ENCODE results near the gene TTLL5. TPM values are rescaled to one million over a fixed set of nuclear protein-coding genes. Genes with fewer than 3 reads are reported as not detected.

The TTLL5 gene
- total RNA-seq, 1 experiment from 2014 or later = 35.7 TPM

GRCh38 chr14:75784314-75784686 lies 123.3 kb downstream of the TTLL5 start:
- Histone ChIP-seq H3K27ac (ENCODE audit: insufficient read length, low read depth, low read length) (no peak overlapping the region), H4K91ac (ENCODE audit: insufficient read length, low read depth, low read length) (no peak overlapping the region), H3K18ac (ENCODE audit: insufficient read length, low read depth, low read length) (no peak overlapping the region), H3K27me3 (ENCODE audit: insufficient read depth, low read length) (no peaks in the 10 kb centered on the region), H2BK20ac (ENCODE audit: low read depth, low read length, poor library complexity, severe bottlenecking) (no peak overlapping the region), H2BK120ac (ENCODE audit: low read depth, low read length, poor library complexity, severe bottlenecking) (no peak overlapping the region), H4K5ac (ENCODE audit: insufficient read length, low read depth, low read length) (no peak overlapping the region), H2BK5ac (ENCODE audit: insufficient read length, low read length) (no peak overlapping the region), H2AFZ (ENCODE audit: low read length) (no peak overlapping the region), H2BK12ac (ENCODE audit: insufficient read length, low read depth, low read length) (no peak overlapping the region), H3K4me2 (ENCODE audit: insufficient read depth, insufficient read length, low read length) (no peak overlapping the region), H4K8ac (replicated peaks; ENCODE audit: insufficient read length, low read depth, low read length) (no peak overlapping the region), H3K23me2 (ENCODE audit: insufficient read length, low read depth, low read length, poor library complexity, severe bottlenecking) (no peaks in the 10 kb centered on the region), H3K56ac (ENCODE audit: insufficient read length, low read depth, low read length) (no peak overlapping the region), H3K4me1 (ENCODE audit: insufficient read depth, low read length) (no peaks in the 10 kb centered on the region), H3K9me3 (ENCODE audit: control insufficient read depth, low read depth, low read length) (no peaks in the 10 kb centered on the region), H3K79me1 (ENCODE audit: insufficient read depth, low read depth, low read length, poor library complexity, severe bottlenecking) (no peaks in the 10 kb centered on the region), H4K20me1 (ENCODE audit: control insufficient read depth, insufficient read depth, insufficient read length) (no peaks in the 10 kb centered on the region), H2AK5ac (ENCODE audit: insufficient read length, low read length) (no peak overlapping the region), H3K14ac (ENCODE audit: insufficient read depth, low read length) (no peak overlapping the region), H3T11ph (ENCODE audit: low read length) (no peak overlapping the region), H3K79me2 (ENCODE audit: insufficient read depth, low read length) (no peaks in the 10 kb centered on the region), H2BK15ac (ENCODE audit: low read depth, low read length) (no peak overlapping the region), H3K4ac (ENCODE audit: low read depth, low read length) (no peak overlapping the region), H3K23ac (ENCODE audit: insufficient read length, low read depth, low read length) (no peak overlapping the region), H3K9ac (ENCODE audit: extremely low read depth, insufficient read length, low read length) (no peak overlapping the region)
- no peak overlapping the region for H3K4me3 Mint-ChIP-seq
- peaks cover 0 to 15% of the 10 kb centered on the region in 2 experiments; a peak in 3 of 5 replicates for H3K9me3 Mint-ChIP-seq
- no peaks in the 10 kb centered on the region for H3K27me3 Mint-ChIP-seq (ENCODE audit: low read depth)
- TF ChIP-seq CTCF (conservative IDR thresholded peaks at IDR 0.05) = no peak
- H3K27ac Mint-ChIP-seq = no peak overlapping the region
- no CpG with 5 or more reads among the region's 3 CpGs for WGBS (ENCODE audit: extremely low coverage, insufficient read length, low lambda C conversion rate)
- no peaks in the 10 kb centered on the region for H3K4me1 Mint-ChIP-seq
- H3K36me3 Mint-ChIP-seq (ENCODE audit: insufficient read depth in 1 of 3, low read depth in 3 of 3) = peaks cover 25 to 53% (median 31%) of the 10 kb centered on the region in 3 experiments
- no peak for DNase-seq
